Measurements from ENCODE around the gene CLCN1. TPM values are rescaled to one million over a fixed set of nuclear protein-coding genes. Genes with fewer than 3 reads are reported as not detected.

Gene CLCN1
- total RNA-seq, 1 experiment from 2014 or later: 0.13 TPM

GRCh38 chr7:143383642-143383957, 67.7 kb downstream of the CLCN1 start:
- H3K9ac ChIP-seq (ENCODE audit: extremely low read depth, insufficient read length, low read length): no peak overlapping the region
- H3K4me2 ChIP-seq (ENCODE audit: insufficient read depth, insufficient read length, low read length): no peak overlapping the region
- peaks cover 5% of the 10 kb centered on the region for H3K79me1 ChIP-seq (ENCODE audit: insufficient read depth, low read depth, low read length, poor library complexity, severe bottlenecking)
- Mint-ChIP-seq H3K9me3 (no peaks in the 10 kb centered on the region), H3K36me3 (ENCODE audit: insufficient read depth in 1 of 3, low read depth in 3 of 3) (peaks cover 11 to 17% (median 13%) of the 10 kb centered on the region in 3 experiments; a peak in 5 of 7 replicates), H3K4me1 (peaks cover 22 to 26% of the 10 kb centered on the region in 2 experiments), H3K27ac (no peak overlapping the region), H3K4me3 (peak overlapping the region in 1 of 2 experiments; percentile 76; a peak in 1 of 5 replicates), H3K27me3 (ENCODE audit: low read depth) (no peaks in the 10 kb centered on the region; the same call in 1 of the 2 replicates)
- H3K4ac ChIP-seq (ENCODE audit: low read depth, low read length): no peak overlapping the region
- H3K27me3 ChIP-seq (ENCODE audit: insufficient read depth, low read length): no peaks in the 10 kb centered on the region
- H2BK20ac ChIP-seq (ENCODE audit: low read depth, low read length, poor library complexity, severe bottlenecking): no peak overlapping the region
- H2AFZ ChIP-seq (ENCODE audit: low read length): no peak overlapping the region
- no peak overlapping the region for H3K18ac ChIP-seq (ENCODE audit: insufficient read length, low read depth, low read length)
- no peak overlapping the region for H2AK5ac ChIP-seq (ENCODE audit: insufficient read length, low read length)
- H4K5ac ChIP-seq (ENCODE audit: insufficient read length, low read depth, low read length): no peak overlapping the region
- TF ChIP-seq CTCF (conservative IDR thresholded peaks at IDR 0.05): no peak
- no peak for DNase-seq
- H2BK5ac ChIP-seq (ENCODE audit: insufficient read length, low read length): no peak overlapping the region
- H2BK12ac ChIP-seq (ENCODE audit: insufficient read length, low read depth, low read length): no peak overlapping the region
- no peak overlapping the region for H2BK120ac ChIP-seq (ENCODE audit: low read depth, low read length, poor library complexity, severe bottlenecking)
- no peak overlapping the region for H3K27ac ChIP-seq (ENCODE audit: insufficient read length, low read depth, low read length)
- no peak overlapping the region for H3K14ac ChIP-seq (ENCODE audit: insufficient read depth, low read length)
- H3K23me2 ChIP-seq (ENCODE audit: insufficient read length, low read depth, low read length, poor library complexity, severe bottlenecking): peaks cover 14% of the 10 kb centered on the region
- no peak overlapping the region for H3T11ph ChIP-seq (ENCODE audit: low read length)
- H3K56ac ChIP-seq (ENCODE audit: insufficient read length, low read depth, low read length): no peak overlapping the region
- no CpG with 5 or more reads among the region's 1 CpG for WGBS (ENCODE audit: extremely low coverage, insufficient read length, low lambda C conversion rate)
- peaks cover 17% of the 10 kb centered on the region; the same call in 1 of the 2 replicates for H3K79me2 ChIP-seq (ENCODE audit: insufficient read depth, low read length)
- H3K4me1 ChIP-seq (ENCODE audit: insufficient read depth, low read length): peaks cover 5% of the 10 kb centered on the region; the same call in 1 of the 2 replicates
- H3K23ac ChIP-seq (ENCODE audit: insufficient read length, low read depth, low read length): no peak overlapping the region
- no peaks in the 10 kb centered on the region for H3K9me3 ChIP-seq (ENCODE audit: control insufficient read depth, low read depth, low read length)
- H4K91ac ChIP-seq (ENCODE audit: insufficient read length, low read depth, low read length): no peak overlapping the region
- H2BK15ac ChIP-seq (ENCODE audit: low read depth, low read length): no peak overlapping the region
- no peak overlapping the region for H4K8ac ChIP-seq (replicated peaks; ENCODE audit: insufficient read length, low read depth, low read length)
- H4K20me1 ChIP-seq (ENCODE audit: control insufficient read depth, insufficient read depth, insufficient read length): peaks cover 2% of the 10 kb centered on the region
